Measurements from ENCODE around the gene SORD.
"Not testable (repeated sequence)": the region's sequence is repeated elsewhere in the genome, so short reads cannot be mapped to it uniquely, and the experiment has no call there.

The SORD gene

DNA sequence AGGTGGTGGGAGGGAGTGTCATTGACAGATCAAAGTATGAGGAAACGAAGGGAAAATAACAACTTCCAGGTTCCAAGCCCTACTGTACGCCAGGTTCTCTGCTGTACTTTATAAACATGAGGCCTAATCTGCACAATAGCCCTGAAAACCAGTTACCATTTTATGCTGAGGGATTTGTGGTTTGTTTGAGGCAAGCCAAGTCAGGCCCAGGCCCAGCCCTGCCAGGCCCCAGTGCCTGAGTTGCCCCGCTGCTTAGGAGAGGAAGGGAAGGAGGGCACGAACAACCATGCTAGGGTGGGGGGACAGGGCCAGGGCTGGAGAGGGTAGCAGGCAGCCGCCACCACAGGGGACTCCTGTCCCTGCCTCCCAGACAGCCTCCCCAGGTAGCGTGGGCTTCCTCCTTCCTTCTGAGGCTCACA, 47.0 kb downstream of the SORD start:
- not testable (repeated sequence) for DNase-seq

DNA sequence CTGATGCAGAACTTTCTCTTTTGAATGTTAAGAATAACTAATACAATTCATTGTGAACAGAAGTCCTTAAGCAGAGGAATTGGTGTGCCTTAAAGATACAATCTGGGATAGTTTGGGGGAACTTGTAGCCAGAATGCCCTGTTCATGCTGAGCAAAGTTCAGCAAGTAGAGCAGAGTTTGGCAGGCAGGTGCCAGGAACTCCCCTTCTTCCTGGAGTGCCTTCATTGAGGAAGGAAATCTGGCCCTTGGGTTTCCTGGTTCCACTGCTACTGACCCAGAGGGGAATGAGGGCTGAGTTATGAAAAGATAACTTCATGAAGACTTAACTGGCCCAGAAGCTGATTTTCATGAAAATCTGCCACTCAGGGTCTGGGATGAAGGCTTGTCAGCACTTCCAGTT, 50.6 kb downstream of the SORD start:
- DNase-seq, result not testable (repeated sequence)

GRCh38 chr15:45075440-45076320, 52.7 kb downstream of the SORD start:
- not testable (repeated sequence) for DNase-seq

DNA sequence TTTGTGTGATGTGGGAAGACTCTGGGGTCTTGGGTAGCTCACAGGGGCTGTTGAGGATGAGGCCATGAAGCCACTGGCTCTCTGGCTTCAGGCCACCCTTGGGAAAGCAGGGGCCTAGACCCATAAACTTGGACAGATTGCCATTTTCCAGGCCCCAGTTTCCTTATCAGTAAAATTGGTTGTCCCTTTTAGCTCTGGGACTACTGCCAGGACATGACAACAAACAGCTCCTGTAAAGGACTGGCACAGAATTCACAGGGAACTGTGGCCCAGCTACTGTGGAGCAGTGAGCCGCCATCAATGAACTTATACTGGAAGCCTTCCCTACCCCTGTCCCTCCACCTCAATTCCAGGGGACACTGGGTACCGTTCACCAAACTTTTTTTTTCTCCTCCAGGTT, 54.4 kb downstream of the SORD start:
- not testable (repeated sequence) for DNase-seq

GRCh38 chr15:45079201-45079600, 56.2 kb downstream of the SORD start:
- not testable (repeated sequence) for DNase-seq

DNA sequence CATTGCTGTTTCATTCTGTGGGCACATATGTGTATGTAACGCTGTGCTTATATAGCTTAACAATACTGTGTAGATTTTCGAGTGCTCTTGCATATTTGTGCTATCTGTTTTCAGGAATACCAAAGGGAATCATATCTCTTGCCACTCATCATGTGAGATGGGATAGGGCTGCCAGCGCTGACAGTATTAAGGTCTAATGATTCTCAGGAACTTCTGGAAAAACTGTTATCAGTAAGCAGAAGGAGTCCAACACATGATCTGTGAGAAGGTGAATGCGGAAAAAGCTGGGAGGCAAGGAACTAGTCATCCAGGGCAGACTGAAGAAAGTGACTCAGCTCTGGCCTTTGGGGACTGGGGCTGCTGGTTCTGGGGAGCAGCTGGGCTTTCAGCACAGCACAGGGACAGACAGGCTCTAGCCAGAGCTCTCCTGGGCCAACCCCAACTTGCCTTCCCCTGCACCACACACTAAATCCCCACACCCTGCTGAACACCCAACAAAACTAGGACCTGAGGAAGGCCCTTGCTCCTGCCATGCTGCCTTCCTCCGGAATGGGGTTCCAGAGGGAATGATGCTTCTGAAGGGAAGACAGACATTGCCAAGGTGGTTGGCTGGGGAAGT, 56.7 kb downstream of the SORD start:
- not testable (repeated sequence) for DNase-seq

DNA sequence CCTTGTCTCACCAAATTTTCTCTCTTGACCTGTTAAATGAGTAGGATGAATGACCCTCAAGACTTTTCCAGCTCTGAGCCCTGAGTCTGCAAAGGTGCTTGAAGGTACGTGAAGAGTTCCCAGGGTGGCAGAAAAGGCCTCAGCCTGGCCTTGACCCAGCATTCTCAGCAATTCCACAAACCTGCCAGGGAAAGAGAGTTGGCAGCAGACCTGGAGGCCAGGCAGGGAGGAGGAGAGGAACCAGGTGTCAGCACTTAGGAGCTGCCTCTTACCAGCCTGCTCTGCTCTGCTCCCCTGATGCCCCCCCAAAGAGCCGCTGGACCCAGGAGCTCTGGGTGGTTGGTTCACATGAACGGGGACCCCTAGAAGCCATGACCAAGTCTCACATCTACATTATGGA, 57.6 kb downstream of the SORD start:
- DNase-seq, result not testable (repeated sequence)

GRCh38 chr15:45082412-45082811, 59.4 kb downstream of the SORD start:
- not testable (repeated sequence) for DNase-seq

- DNase-seq, result no peak
Observed at GRCh38 chr15:45083223-45083622, 60.2 kb downstream of the SORD start.

DNA sequence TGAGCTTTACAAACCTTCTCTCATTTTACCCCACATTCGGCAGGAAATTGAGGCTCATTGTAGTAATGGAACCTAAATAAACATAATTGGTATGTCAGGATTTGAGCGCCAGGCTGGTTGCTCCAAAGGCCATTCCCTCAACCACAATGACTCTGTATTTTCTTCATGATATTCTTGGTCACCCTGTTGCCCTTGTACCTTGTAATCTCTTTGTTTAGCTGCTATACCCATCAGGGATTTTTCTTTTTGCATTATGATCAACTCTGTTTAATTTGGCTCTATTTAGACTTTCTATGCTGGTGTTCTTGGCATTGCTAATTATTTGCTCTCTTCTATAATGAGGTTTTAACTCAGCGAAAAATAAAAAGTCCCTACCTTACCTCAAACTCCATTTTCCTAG, 61.2 kb downstream of the SORD start:
- DNase-seq, result no peak

- DNase-seq, result peak; percentile 15
Observed at GRCh38 chr15:45087513-45087912, 64.5 kb downstream of the SORD start.

GRCh38 chr15:45088801-45089711, 66.1 kb downstream of the SORD start:
- no peak for DNase-seq

DNA sequence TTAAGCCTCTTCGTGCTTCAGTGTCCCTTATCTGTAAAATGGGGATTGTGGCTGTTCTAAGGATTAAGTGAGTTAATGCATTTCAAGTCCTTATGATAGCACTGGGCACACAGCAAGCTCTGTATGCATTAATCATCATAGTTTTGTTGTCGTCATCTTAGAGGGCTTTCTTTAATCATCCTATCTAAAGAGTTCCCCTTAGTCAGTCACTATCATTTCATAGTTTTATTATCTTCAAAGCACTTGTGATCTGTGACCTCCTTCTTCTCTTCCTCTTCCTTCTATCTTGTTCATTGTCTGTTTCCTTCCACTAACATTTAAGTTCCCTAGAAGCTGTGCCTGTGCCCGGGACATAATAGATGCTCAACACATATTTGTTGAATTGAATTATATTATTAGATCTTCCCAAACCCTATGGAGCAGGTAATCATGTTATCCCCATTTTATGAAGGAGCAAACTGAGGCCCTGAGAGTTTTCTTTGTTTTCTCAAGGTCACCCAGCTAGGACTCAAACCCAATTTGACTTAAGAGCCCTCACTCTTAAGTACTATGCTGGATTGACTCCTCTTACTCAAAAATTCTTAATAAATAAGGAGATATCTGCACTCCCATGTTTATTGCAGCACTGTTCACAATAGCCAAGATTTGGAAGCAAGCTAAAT, 66.8 kb downstream of the SORD start:
- DNase-seq, result no peak

GRCh38 chr15:45091161-45091560, 68.2 kb downstream of the SORD start:
- no peak for DNase-seq

DNA sequence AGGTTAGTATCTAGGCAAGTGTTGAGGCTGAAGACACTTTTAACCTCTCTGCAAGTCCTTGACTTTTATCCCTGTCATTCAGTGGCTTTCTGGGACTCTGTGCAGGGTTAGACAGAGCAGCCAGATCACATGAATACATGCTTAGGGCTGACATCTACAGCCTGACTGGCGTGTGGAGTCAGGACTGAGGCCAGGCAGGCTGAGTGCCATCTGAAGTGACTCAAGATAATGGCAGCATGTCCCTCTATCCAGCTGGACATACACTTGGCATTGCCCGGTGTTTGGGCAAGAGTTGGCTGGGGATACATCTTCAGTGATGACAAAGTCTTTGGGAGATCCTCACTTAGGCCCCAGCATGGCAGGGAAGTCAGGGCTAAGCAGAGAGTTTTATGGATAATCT, 68.6 kb downstream of the SORD start:
- DNase-seq, result no peak

DNA sequence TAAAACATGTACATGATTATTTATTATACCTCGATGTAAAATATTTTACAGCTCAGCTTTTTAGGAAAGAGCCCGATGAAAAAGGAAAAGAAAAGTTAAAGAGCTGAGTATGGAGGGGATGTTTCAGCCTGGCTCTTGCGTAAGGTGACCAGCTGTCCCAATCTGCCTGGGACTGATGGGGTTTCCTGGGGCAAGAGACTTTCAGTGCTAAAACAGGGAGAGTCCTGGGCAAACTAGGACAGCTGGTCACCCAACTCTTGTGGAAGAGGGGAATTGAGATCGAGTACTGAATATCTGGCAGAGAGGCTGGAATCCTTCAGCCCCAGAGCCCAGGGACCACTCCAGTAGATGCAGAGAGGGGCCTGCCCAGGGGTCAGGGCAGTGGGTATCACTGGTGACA, 70.0 kb downstream of the SORD start:
- no peak for DNase-seq

DNA sequence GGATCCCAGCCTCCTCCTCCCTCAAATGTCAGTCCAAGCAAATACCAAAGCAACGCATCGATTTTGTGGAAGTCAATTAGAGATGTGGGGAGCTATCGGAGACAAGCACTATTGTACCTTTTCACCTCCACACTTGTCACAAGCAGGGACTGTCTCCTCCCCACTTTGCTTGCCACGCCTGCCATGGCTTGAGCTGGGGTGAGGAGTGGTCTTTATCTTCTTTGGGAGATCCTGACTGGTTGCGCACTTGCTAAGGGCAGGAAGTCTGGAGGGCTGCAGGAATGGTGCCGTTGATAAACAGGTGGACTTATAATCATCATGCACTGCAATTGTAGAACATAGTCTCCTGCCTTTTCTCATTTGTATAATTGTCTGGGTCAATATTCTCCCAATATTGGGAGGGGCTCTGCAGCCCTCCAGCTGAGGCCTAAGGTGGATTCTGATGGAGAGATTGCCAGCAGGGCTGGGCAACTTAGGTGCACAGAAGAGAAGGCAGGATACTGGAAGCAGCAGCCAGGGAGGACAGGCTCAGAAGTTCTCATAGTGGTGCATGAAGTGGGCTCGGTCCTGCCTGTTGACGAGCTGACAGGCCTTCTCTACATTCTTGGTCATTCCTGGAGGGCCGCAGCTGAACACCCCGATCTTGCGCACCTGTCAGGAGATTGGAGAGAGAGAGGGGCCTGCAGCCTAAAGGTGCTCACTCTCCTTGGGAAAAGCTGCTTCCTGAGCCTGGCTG, 70.8 kb downstream of the SORD start:
- no peak for DNase-seq

GRCh38 chr15:45094358-45094730, 71.3 kb downstream of the SORD start:
- DNase-seq, result no peak

GRCh38 chr15:45095661-45096060, 72.7 kb downstream of the SORD start:
- DNase-seq, result no peak

- no peak for DNase-seq
Observed at GRCh38 chr15:45097466-45097865, 74.5 kb downstream of the SORD start.

DNA sequence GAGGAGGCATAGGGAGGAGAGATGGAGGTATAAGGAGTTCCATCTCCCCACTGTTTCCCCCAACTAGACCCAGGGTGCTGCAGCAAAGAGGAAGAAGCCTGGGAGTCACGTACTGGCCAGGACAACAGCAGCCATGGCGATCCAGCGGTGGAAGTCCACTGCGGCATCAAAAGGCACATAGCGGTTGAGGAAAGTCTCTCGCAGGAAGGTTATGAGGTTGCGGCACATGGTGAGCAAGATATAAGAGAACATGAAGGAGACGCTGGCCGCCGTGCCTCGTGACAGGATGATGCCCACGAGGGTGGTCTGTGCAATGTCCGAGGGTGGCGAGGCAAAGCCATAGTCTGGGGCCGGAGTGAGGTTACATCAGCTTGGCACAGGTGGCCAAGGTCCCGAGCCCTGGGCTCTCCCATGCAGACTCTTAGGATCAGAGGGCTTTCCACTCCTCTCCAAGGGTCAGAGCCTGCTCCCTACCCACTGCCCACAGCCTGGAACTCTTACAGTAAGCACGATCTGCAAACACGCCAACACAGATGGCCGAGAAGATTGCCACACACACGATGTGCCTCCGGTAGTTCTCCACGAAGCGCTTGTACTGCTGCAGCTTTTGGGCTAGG, 76.7 kb downstream of the SORD start:
- DNase-seq, result no peak

All from MV-4-11 (cell line).